Stomach (tissue), 9 donors: Measurements from ENCODE around the gene KIF1A. TPM values are rescaled to one million over a fixed set of nuclear protein-coding genes. Genes with fewer than 3 reads are reported as not detected.

Source experiments
- DNase-seq, 2 donors: peaks; one replicate each; pipeline versions ENCODE4 v3.0.0 to v3.0.0-alpha.2; 2013 to 2019
- H3K27ac ChIP-seq, 5 donors: fragments of 200-600 bp in 4 of 5; sonication (generic) in 4 of 5; one replicate each; pipeline ENCODE4 v1.5.1; 2013 to 2019; ENCODE audit warnings: mild to moderate bottlenecking in 1 of 5, moderate library complexity in 1 of 5
- H3K27me3 ChIP-seq, 3 donors: fragments of 200-600 bp; sonication (generic); one replicate each; pipeline ENCODE4 v1.5.1; 2017 to 2019; ENCODE audit warnings: mixed run types in 1 of 3
- H3K36me3 ChIP-seq, 4 donors: fragments of 200-600 bp; sonication (generic); 1 replicate in 3 of 4; 2 replicates in 1 of 4; pipeline ENCODE4 v1.5.1; 2016 to 2019
- H3K4me1 ChIP-seq, 4 donors: fragments of 200-600 bp; sonication (generic); one replicate each; pipeline ENCODE4 v1.5.1; 2016 to 2019
- H3K4me3 ChIP-seq, 4 donors: fragments of 200-600 bp; sonication (generic) in 3 of 4; one replicate each; pipeline ENCODE4 v1.5.1; 2016 to 2019; ENCODE audit warnings: mild to moderate bottlenecking in 1 of 4
- H3K9me3 ChIP-seq, 4 donors: fragments of 200-600 bp; sonication (generic); one replicate each; pipeline ENCODE4 v1.5.1; 2016 to 2019
- EP300 ChIP-seq: sonication (generic); formaldehyde crosslinking; IDR thresholded peaks from one replicate; pipeline ENCODE4 v1.6.1; 2017; ENCODE audit warnings: antibody characterized with exemption
- POLR2A ChIP-seq, 4 donors: fragments of 450-650 bp; IDR thresholded peaks; one replicate each; pipeline ENCODE4 v1.6.1; 2016; ENCODE audit warnings: antibody characterized with exemption in 4 of 4, control low read depth in 2 of 4, mild to moderate bottlenecking in 1 of 4, moderate library complexity in 1 of 4
- POLR2AphosphoS5 ChIP-seq, 3 donors: sonication (generic); formaldehyde crosslinking; IDR thresholded peaks; one replicate each; pipeline ENCODE4 v1.6.1; 2016; ENCODE audit warnings: antibody characterized with exemption in 3 of 3
- WGBS, 5 donors: extraction: QIAGEN DNeasy Blood & Tissue Kit in 3 of 5; methylation state at CpG; one replicate each; pipeline versions ENCODE4 v1.1.5 to v1.1.7; 2013 to 2018; 5-methylcytosine and 5-hydroxymethylcytosine counted together
- intact Hi-C: fragments of 100-400 bp; cut with DNase I; formaldehyde crosslinking; loops from one replicate; pipeline ENCODE4 v1.15.1; 2023; ENCODE audit warnings: low total_unique reads
- polyA plus RNA-seq, 3 donors: library from polyadenylated mRNA; stranded (reverse); fragments of 200-250 nt; gene quantifications; one replicate each; pipeline ENCODE4 v1.2.3, GENCODE V29; 2013
- total RNA-seq, 5 donors: library from RNA; depleted of rRNA; stranded (reverse); fragments of >200 nt; gene quantifications; one replicate each; pipeline versions ENCODE4 v1.1.0 to v1.2.3, GENCODE V29; 2014 to 2016
- TF ChIP-seq, protein P1 (sequence below), 7 experiments: fragments of 450-650 bp in 4 of 7; fragments of 200-600 bp in 3 of 7; sonication (generic) in 3 of 7; IDR thresholded peaks; one replicate each; pipeline ENCODE4 v1.5.1; 2016 to 2019; ENCODE audit warnings: antibody characterized with exemption in 7 of 7, control low read depth in 2 of 7, mild to moderate bottlenecking in 1 of 7
- donor health status: healthy with polysubstance abuse.
- donor health status: Bipolar disorder and iron deficiency.
- donor health status: healthy.

Gene KIF1A
- total and polyA plus RNA-seq, 8 donors: 0.15 to 12.5 (median 2.5) TPM

DNA sequence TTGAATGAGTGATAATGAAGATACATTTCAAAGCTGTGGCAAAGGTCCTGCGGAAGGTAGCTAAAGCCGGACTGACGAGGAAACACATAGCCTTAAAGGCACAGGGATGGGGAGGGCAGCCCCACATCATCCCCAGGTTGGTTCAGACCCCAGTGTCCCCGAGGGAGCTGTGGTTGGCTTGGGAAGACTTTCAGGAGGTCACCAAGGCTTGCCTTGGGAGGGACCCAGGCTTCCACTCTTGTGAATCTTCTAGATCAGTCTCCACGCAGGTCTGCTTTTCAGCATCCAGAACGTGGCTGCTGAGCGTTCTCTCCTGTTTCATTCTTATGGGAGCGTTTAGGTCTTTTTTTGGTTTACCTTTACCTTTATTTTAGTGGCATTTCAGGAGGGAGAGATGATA is 16.8 kb downstream of the KIF1A start:
- 67 to 83% (median 79%) methylated on average over 8 of the region's 8 CpGs for WGBS, 5 donors
- DNase-seq: no peak
- no peak overlapping the region for H3K27ac ChIP-seq
- no peaks in the 10 kb centered on the region for H3K4me1 ChIP-seq
- TF ChIP-seq POLR2A (IDR thresholded peaks at IDR 0.05): no peak
- no peak for TF ChIP-seq POLR2AphosphoS5 (IDR thresholded peaks at IDR 0.05)
- TF ChIP-seq EP300: no peak
- TF ChIP-seq, protein P1, sequence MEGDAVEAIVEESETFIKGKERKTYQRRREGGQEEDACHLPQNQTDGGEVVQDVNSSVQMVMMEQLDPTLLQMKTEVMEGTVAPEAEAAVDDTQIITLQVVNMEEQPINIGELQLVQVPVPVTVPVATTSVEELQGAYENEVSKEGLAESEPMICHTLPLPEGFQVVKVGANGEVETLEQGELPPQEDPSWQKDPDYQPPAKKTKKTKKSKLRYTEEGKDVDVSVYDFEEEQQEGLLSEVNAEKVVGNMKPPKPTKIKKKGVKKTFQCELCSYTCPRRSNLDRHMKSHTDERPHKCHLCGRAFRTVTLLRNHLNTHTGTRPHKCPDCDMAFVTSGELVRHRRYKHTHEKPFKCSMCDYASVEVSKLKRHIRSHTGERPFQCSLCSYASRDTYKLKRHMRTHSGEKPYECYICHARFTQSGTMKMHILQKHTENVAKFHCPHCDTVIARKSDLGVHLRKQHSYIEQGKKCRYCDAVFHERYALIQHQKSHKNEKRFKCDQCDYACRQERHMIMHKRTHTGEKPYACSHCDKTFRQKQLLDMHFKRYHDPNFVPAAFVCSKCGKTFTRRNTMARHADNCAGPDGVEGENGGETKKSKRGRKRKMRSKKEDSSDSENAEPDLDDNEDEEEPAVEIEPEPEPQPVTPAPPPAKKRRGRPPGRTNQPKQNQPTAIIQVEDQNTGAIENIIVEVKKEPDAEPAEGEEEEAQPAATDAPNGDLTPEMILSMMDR (IDR thresholded peaks at IDR 0.05): no peak
- H3K27me3 ChIP-seq: peaks cover 4 to 52% (median 11%) of the 10 kb centered on the region in 3 donors
- H3K4me3 ChIP-seq: no peak overlapping the region
- H3K9me3 ChIP-seq: peaks cover 0 to 9% (median 2%) of the 10 kb centered on the region in 4 donors
- H3K36me3 ChIP-seq: no peaks in the 10 kb centered on the region
- intact Hi-C loops: no loop called here

DNA sequence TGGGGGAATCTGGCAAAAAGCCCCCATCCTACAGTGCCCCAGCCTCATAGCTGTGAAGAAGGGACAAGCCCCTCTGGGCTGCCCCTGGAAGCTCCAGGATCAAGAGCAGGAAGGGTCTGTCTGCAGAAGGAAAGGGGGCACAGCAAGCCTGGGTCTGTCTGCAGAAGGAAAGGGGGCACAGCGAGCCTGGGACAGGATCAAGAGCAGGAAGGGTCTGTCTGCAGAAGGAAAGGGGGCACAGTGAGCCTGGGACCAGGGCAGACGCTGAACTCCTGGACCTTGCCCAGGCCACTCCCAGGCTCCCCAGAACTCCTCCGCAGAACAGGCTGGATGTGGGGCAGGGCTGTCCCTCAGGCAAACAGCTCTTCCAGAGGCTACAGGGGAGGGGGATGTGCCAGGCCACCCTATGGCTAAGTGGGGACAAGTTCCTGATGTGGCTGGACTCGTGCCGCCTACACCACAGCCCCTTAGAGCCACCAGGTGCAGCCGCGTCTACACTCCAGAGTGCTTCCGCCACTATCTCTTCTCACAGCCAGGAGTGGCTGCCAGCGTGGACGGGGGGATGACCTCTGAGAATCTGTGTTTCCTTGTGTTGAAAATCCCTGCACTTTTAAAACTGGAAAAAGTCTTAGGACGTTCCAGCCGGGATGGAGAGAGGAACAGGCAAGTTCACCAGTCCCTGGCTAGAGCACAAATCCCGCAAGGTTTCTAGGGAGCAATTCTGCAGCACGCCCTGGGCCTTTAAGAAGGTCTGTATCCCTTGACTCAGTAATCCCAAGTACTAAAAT is 20.8 kb downstream of the KIF1A start:
- Histone ChIP-seq H3K4me1 (no peaks in the 10 kb centered on the region), H3K9me3 (no peaks in the 10 kb centered on the region), H3K27me3 (peaks cover 4 to 73% (median 11%) of the 10 kb centered on the region in 3 donors), H3K4me3 (no peak overlapping the region), H3K27ac (no peak overlapping the region), H3K36me3 (no peaks in the 10 kb centered on the region)
- TF ChIP-seq, protein P1 (IDR thresholded peaks at IDR 0.05): no peak
- no peak for TF ChIP-seq POLR2AphosphoS5 (IDR thresholded peaks at IDR 0.05)
- no peak for TF ChIP-seq POLR2A (IDR thresholded peaks at IDR 0.05)
- DNase-seq: no peak
- intact Hi-C loops: no loop called here
- WGBS, 5 donors: 49 to 64% (median 60%) methylated on average over 14 of the region's 14 CpGs

DNA sequence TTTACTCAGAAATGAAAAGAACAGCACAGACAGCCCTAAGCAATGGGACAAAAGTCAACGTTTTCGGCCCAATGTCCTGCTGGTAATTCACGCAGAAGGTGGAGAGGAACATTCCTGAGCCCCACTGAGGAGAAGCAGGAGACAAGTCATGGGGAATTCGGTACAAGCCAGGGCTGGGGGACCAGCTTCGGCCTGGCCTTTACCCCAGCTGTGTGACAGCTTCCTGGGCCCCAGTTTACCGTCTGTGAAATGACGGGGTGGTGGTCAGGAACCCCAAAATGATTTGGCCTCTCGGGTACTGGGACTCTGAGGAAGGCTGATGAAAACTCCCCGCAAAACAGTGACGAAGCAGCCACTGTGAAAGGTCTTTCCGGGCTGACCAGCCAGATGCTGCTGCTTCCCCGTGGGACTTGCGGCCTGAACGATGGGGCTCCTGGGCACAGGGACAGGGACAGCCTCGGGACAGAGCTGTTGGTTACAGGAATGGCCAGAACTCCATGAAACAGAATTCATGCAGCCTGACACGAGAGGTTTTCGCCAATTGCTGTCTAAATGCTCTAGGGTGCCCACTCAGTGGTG is 21.6 kb downstream of the KIF1A start:
- Histone ChIP-seq H3K4me1 (no peaks in the 10 kb centered on the region), H3K9me3 (no peaks in the 10 kb centered on the region), H3K4me3 (no peak overlapping the region), H3K27me3 (peaks cover 4 to 71% (median 11%) of the 10 kb centered on the region in 3 donors), H3K27ac (no peak overlapping the region), H3K36me3 (no peaks in the 10 kb centered on the region)
- no peak for DNase-seq
- TF ChIP-seq EP300 (no peak), POLR2AphosphoS5 (IDR thresholded peaks at IDR 0.05) (no peak), POLR2A (IDR thresholded peaks at IDR 0.05) (no peak)
- TF ChIP-seq, protein P1 (IDR thresholded peaks at IDR 0.05): no peak
- WGBS, 5 donors: 79 to 86% (median 83%) methylated on average over 16 to 17 of the region's 17 CpGs
- intact Hi-C loops: no loop called here

DNA sequence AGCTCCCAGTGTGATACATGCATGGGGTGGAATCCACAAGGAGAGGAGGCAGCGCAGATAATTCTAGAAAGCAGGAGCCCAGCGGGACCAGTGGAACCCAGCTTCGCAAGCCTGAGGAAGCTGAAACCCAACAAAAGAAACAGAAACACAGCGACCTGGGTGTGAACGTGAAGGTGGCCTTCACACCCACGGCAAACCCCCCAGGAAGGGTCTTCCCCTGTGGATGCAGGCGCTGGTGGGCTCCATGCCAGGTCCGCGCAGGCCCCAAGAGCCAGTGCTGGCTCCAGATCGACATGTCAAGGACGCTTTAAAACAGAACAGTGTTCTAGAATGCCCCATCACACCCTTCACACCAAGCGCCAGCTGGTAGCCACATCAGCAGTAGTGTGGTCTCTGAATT is 22.1 kb downstream of the KIF1A start:
- Histone ChIP-seq H3K9me3 (no peaks in the 10 kb centered on the region), H3K4me1 (no peaks in the 10 kb centered on the region), H3K4me3 (no peak overlapping the region), H3K27me3 (peaks cover 4 to 69% (median 11%) of the 10 kb centered on the region in 3 donors), H3K27ac (no peak overlapping the region), H3K36me3 (no peaks in the 10 kb centered on the region)
- intact Hi-C loops: no loop called here
- WGBS, 5 donors: 81 to 89% (median 86%) methylated on average over 12 of the region's 12 CpGs
- no peak for DNase-seq
- TF ChIP-seq, protein P1 (IDR thresholded peaks at IDR 0.05): no peak
- no peak for TF ChIP-seq POLR2A (IDR thresholded peaks at IDR 0.05)
- TF ChIP-seq POLR2AphosphoS5 (IDR thresholded peaks at IDR 0.05): no peak
